ENCODE measurements around the gene XPO1.
"Not testable (repeated sequence)": the region's sequence is repeated elsewhere in the genome, so short reads cannot be mapped to it uniquely, and the experiment has no call there.

Gene XPO1

GRCh38 chr2:61469424-61470121 is 68.6 kb downstream of the XPO1 start:
- no peak for DNase-seq (ENCODE audit: low read depth, low spot score)

- not testable (repeated sequence) for DNase-seq (ENCODE audit: low read depth, low spot score)
These were observed 69.9 kb downstream of the XPO1 start for GRCh38 chr2:61468231-61468630.

GRCh38 chr2:61465045-61465444 is 73.1 kb downstream of the XPO1 start:
- DNase-seq (ENCODE audit: low read depth, low spot score): no peak

GRCh38 chr2:61463769-61464475 is 74.2 kb downstream of the XPO1 start:
- DNase-seq (ENCODE audit: low read depth, low spot score): no peak

GRCh38 chr2:61461404-61461803 is 76.8 kb downstream of the XPO1 start:
- no peak for DNase-seq (ENCODE audit: low read depth, low spot score)

GRCh38 chr2:61460163-61460562 is 78.0 kb downstream of the XPO1 start:
- DNase-seq (ENCODE audit: low read depth, low spot score): no peak

- no peak for DNase-seq (ENCODE audit: low read depth, low spot score)
These were observed 81.3 kb downstream of the XPO1 start for GRCh38 chr2:61456746-61457420.

- DNase-seq (ENCODE audit: low read depth, low spot score): no peak
These were observed 81.9 kb downstream of the XPO1 start for GRCh38 chr2:61456070-61456745.

GRCh38 chr2:61454972-61455371 is 83.2 kb downstream of the XPO1 start:
- DNase-seq (ENCODE audit: low read depth, low spot score): not testable (repeated sequence)

GRCh38 chr2:61454383-61454782 is 83.8 kb downstream of the XPO1 start:
- no peak for DNase-seq (ENCODE audit: low read depth, low spot score)

GRCh38 chr2:61452392-61452791 is 85.8 kb downstream of the XPO1 start:
- no peak for DNase-seq (ENCODE audit: low read depth, low spot score)

GRCh38 chr2:61451178-61451577 is 87.0 kb downstream of the XPO1 start:
- no peak for DNase-seq (ENCODE audit: low read depth, low spot score)

GRCh38 chr2:61450144-61450543 is 88.0 kb downstream of the XPO1 start:
- no peak for DNase-seq (ENCODE audit: low read depth, low spot score)

GRCh38 chr2:61448229-61448628 is 89.9 kb downstream of the XPO1 start:
- DNase-seq (ENCODE audit: low read depth, low spot score): no peak

- not testable (repeated sequence) for DNase-seq (ENCODE audit: low read depth, low spot score)
These were observed 91.2 kb downstream of the XPO1 start for GRCh38 chr2:61446971-61447370.

- DNase-seq (ENCODE audit: low read depth, low spot score): no peak
These were observed 94.7 kb downstream of the XPO1 start for GRCh38 chr2:61443342-61444041.

GRCh38 chr2:61439241-61440002 is 98.7 kb downstream of the XPO1 start:
- DNase-seq (ENCODE audit: low read depth, low spot score): no peak

- DNase-seq (ENCODE audit: low read depth, low spot score): no peak
These were observed 99.5 kb downstream of the XPO1 start for GRCh38 chr2:61438670-61439069.

- no peak for DNase-seq (ENCODE audit: low read depth, low spot score)
These were observed 101.0 kb downstream of the XPO1 start for GRCh38 chr2:61437170-61437569.

GRCh38 chr2:61436092-61436491 is 102.1 kb downstream of the XPO1 start:
- no peak for DNase-seq (ENCODE audit: low read depth, low spot score)

- DNase-seq (ENCODE audit: low read depth, low spot score): no peak
These were observed 102.9 kb downstream of the XPO1 start for GRCh38 chr2:61435291-61435690.
